Measurements from ENCODE around the gene DNAJC27. TPM values are rescaled to one million over a fixed set of nuclear protein-coding genes. Genes with fewer than 3 reads are reported as not detected.

Gene DNAJC27
- total and polyA plus RNA-seq, 2 experiments from 2014 or later = 1.3 to 2.9 TPM

GRCh38 chr2:24937236-24937635 lies 34.5 kb downstream of the DNAJC27 start:
- Histone ChIP-seq H3K27me3 (replicated peaks; ENCODE audit: insufficient read depth) (no peaks in the 10 kb centered on the region), H4K20me1 (ENCODE audit: insufficient read depth) (no peaks in the 10 kb centered on the region), H3K9me2 (ENCODE audit: insufficient read depth) (no peaks in the 10 kb centered on the region), H3K9me3 (ENCODE audit: low read depth) (no peaks in the 10 kb centered on the region), H3K27ac (no peak overlapping the region), H3K79me2 (ENCODE audit: insufficient read depth) (no peaks in the 10 kb centered on the region), H3F3A (ENCODE audit: insufficient read depth) (no peaks in the 10 kb centered on the region), H2AFZ (peak overlapping the region; percentile 32; the same call in 1 of the 2 replicates), H3K9ac (no peak overlapping the region), H3K4me1 (ENCODE audit: insufficient read depth) (no peaks in the 10 kb centered on the region), H3K4me3 (no peak overlapping the region), H3K4me2 (ENCODE audit: unreplicated experiment) (no peak overlapping the region), H3K36me3 (ENCODE audit: low read depth) (no peaks in the 10 kb centered on the region)
- no peak for TF ChIP-seq EZH2 (IDR thresholded peaks at IDR 0.05; ENCODE audit: insufficient read depth, poor library complexity, severe bottlenecking)
- TF ChIP-seq EZH2phosphoT487 (IDR thresholded peaks at IDR 0.05; ENCODE audit: insufficient read depth, low read depth) = no peak
- in situ Hi-C loops (cut with MboI) = no loop called here
- WGBS, 2 experiments (ENCODE audit: low coverage in 1 of 2, low lambda C conversion rate in 2 of 2, missing lambda C conversion rate in 2 of 2) = 85 to 88% methylated on average over 2 of the region's 2 CpGs
- no peak for DNase-seq

GRCh38 chr2:24935145-24935544 lies 36.6 kb downstream of the DNAJC27 start:
- Histone ChIP-seq H3K9me3 (ENCODE audit: low read depth) (no peaks in the 10 kb centered on the region), H3K36me3 (ENCODE audit: low read depth) (no peaks in the 10 kb centered on the region), H3F3A (ENCODE audit: insufficient read depth) (no peaks in the 10 kb centered on the region), H3K79me2 (ENCODE audit: insufficient read depth) (no peaks in the 10 kb centered on the region), H3K4me3 (no peak overlapping the region), H3K9ac (no peak overlapping the region), H4K20me1 (ENCODE audit: insufficient read depth) (no peaks in the 10 kb centered on the region), H3K27me3 (replicated peaks; ENCODE audit: insufficient read depth) (no peaks in the 10 kb centered on the region), H3K4me2 (ENCODE audit: unreplicated experiment) (no peak overlapping the region), H3K4me1 (ENCODE audit: insufficient read depth) (0 out of 2 replicates have a peak, but pooled peaks cover 7% of the 10 kb centered on the region), H2AFZ (no peak overlapping the region), H3K27ac (no peak overlapping the region), H3K9me2 (ENCODE audit: insufficient read depth) (no peaks in the 10 kb centered on the region)
- 75 to 80% methylated on average over 5 of the region's 5 CpGs for WGBS, 2 experiments (ENCODE audit: low coverage in 1 of 2, low lambda C conversion rate in 2 of 2, missing lambda C conversion rate in 2 of 2)
- no peak for DNase-seq
- in situ Hi-C loops (cut with MboI) = no loop called here
- no peak for TF ChIP-seq EZH2phosphoT487 (IDR thresholded peaks at IDR 0.05; ENCODE audit: insufficient read depth, low read depth)
- TF ChIP-seq EZH2 (IDR thresholded peaks at IDR 0.05; ENCODE audit: insufficient read depth, poor library complexity, severe bottlenecking) = no peak

GRCh38 chr2:24932715-24933114 lies 39.0 kb downstream of the DNAJC27 start:
- no peak overlapping the region for H2AFZ ChIP-seq

GRCh38 chr2:24930768-24931167 lies 41.0 kb downstream of the DNAJC27 start:
- H3K27ac ChIP-seq = no peak overlapping the region

More at GRCh38 chr2:24932715-24933114, 39.0 kb downstream of the DNAJC27 start:
- no peak overlapping the region for H3K4me3 ChIP-seq
- H3K9me3 ChIP-seq (ENCODE audit: low read depth) = no peaks in the 10 kb centered on the region
- H3K27ac ChIP-seq = no peak overlapping the region
- H3K36me3 ChIP-seq (ENCODE audit: low read depth) = no peaks in the 10 kb centered on the region
- no peak for TF ChIP-seq EZH2phosphoT487 (IDR thresholded peaks at IDR 0.05; ENCODE audit: insufficient read depth, low read depth)
- H3K4me1 ChIP-seq (ENCODE audit: insufficient read depth) = 0 out of 2 replicates have a peak, but pooled peaks cover 7% of the 10 kb centered on the region
- H3K27me3 ChIP-seq (replicated peaks; ENCODE audit: insufficient read depth) = no peaks in the 10 kb centered on the region
- 85 to 90% methylated on average over 5 of the region's 5 CpGs for WGBS, 2 experiments (ENCODE audit: low coverage in 1 of 2, low lambda C conversion rate in 2 of 2, missing lambda C conversion rate in 2 of 2)
- H3K79me2 ChIP-seq (ENCODE audit: insufficient read depth) = no peaks in the 10 kb centered on the region
- H3K4me2 ChIP-seq (ENCODE audit: unreplicated experiment) = no peak overlapping the region
- H3F3A ChIP-seq (ENCODE audit: insufficient read depth) = no peaks in the 10 kb centered on the region
- no peak for DNase-seq
- no peak overlapping the region for H3K9ac ChIP-seq
- in situ Hi-C loops (cut with MboI) = no loop called here
- no peaks in the 10 kb centered on the region for H3K9me2 ChIP-seq (ENCODE audit: insufficient read depth)
- no peaks in the 10 kb centered on the region for H4K20me1 ChIP-seq (ENCODE audit: insufficient read depth)

GRCh38 chr2:24929230-24929629 lies 42.5 kb downstream of the DNAJC27 start:
- H2AFZ ChIP-seq = no peak overlapping the region
- no peaks in the 10 kb centered on the region for H4K20me1 ChIP-seq (ENCODE audit: insufficient read depth)
- no peaks in the 10 kb centered on the region for H3K9me3 ChIP-seq (ENCODE audit: low read depth)
- H3F3A ChIP-seq (ENCODE audit: insufficient read depth) = no peaks in the 10 kb centered on the region
- in situ Hi-C loops (cut with MboI) = no loop called here
- no peak overlapping the region for H3K9ac ChIP-seq
- TF ChIP-seq EZH2 (IDR thresholded peaks at IDR 0.05; ENCODE audit: insufficient read depth, poor library complexity, severe bottlenecking) (no peak), EZH2phosphoT487 (IDR thresholded peaks at IDR 0.05; ENCODE audit: insufficient read depth, low read depth) (no peak)
- no peaks in the 10 kb centered on the region for H3K27me3 ChIP-seq (replicated peaks; ENCODE audit: insufficient read depth)
- no peak overlapping the region for H3K4me2 ChIP-seq (ENCODE audit: unreplicated experiment)
- H3K27ac ChIP-seq = no peak overlapping the region
- H3K79me2 ChIP-seq (ENCODE audit: insufficient read depth) = no peaks in the 10 kb centered on the region
- no peak for DNase-seq
- H3K4me3 ChIP-seq = no peak overlapping the region
- H3K9me2 ChIP-seq (ENCODE audit: insufficient read depth) = no peaks in the 10 kb centered on the region
- no peaks in the 10 kb centered on the region for H3K36me3 ChIP-seq (ENCODE audit: low read depth)
- H3K4me1 ChIP-seq (ENCODE audit: insufficient read depth) = 0 out of 2 replicates have a peak, but pooled peaks cover 12% of the 10 kb centered on the region
- 82 to 88% methylated on average over 3 of the region's 3 CpGs for WGBS, 2 experiments (ENCODE audit: low coverage in 1 of 2, low lambda C conversion rate in 2 of 2, missing lambda C conversion rate in 2 of 2)

More at GRCh38 chr2:24930768-24931167, 41.0 kb downstream of the DNAJC27 start:
- no peaks in the 10 kb centered on the region for H3K27me3 ChIP-seq (replicated peaks; ENCODE audit: insufficient read depth)
- TF ChIP-seq EZH2phosphoT487 (IDR thresholded peaks at IDR 0.05; ENCODE audit: insufficient read depth, low read depth) (no peak), EZH2 (IDR thresholded peaks at IDR 0.05; ENCODE audit: insufficient read depth, poor library complexity, severe bottlenecking) (no peak)
- no peaks in the 10 kb centered on the region for H3K9me2 ChIP-seq (ENCODE audit: insufficient read depth)
- DNase-seq = peak; percentile 61
- no peak overlapping the region for H3K4me3 ChIP-seq
- H3K4me1 ChIP-seq (ENCODE audit: insufficient read depth) = 0 out of 2 replicates have a peak, but pooled peaks cover 12% of the 10 kb centered on the region
- no peaks in the 10 kb centered on the region for H4K20me1 ChIP-seq (ENCODE audit: insufficient read depth)
- in situ Hi-C loops (cut with MboI) = no loop called here
- H3K79me2 ChIP-seq (ENCODE audit: insufficient read depth) = no peaks in the 10 kb centered on the region
- no peak overlapping the region for H3K9ac ChIP-seq
- peak overlapping the region; percentile 16 for H2AFZ ChIP-seq
- no peak overlapping the region for H3K4me2 ChIP-seq (ENCODE audit: unreplicated experiment)
- H3K36me3 ChIP-seq (ENCODE audit: low read depth) = no peaks in the 10 kb centered on the region
- WGBS, 2 experiments (ENCODE audit: low coverage in 1 of 2, low lambda C conversion rate in 2 of 2, missing lambda C conversion rate in 2 of 2) = 43 to 51% methylated on average over 6 of the region's 6 CpGs
- no peaks in the 10 kb centered on the region for H3K9me3 ChIP-seq (ENCODE audit: low read depth)
- H3F3A ChIP-seq (ENCODE audit: insufficient read depth) = no peaks in the 10 kb centered on the region
